ENCODE measurements around the gene PRF1. TPM values are rescaled to one million over a fixed set of nuclear protein-coding genes. Genes with fewer than 3 reads are reported as not detected.
A peak's percentile ranks its signal among the peaks of the same experiment; 100 is the strongest.
"Not testable (repeated sequence)": the region's sequence is repeated elsewhere in the genome, so short reads cannot be mapped to it uniquely, and the experiment has no call there.

Gene PRF1
- total RNA-seq, 2 experiments from 2014 or later = 44.7 to 46.9 TPM

DNA sequence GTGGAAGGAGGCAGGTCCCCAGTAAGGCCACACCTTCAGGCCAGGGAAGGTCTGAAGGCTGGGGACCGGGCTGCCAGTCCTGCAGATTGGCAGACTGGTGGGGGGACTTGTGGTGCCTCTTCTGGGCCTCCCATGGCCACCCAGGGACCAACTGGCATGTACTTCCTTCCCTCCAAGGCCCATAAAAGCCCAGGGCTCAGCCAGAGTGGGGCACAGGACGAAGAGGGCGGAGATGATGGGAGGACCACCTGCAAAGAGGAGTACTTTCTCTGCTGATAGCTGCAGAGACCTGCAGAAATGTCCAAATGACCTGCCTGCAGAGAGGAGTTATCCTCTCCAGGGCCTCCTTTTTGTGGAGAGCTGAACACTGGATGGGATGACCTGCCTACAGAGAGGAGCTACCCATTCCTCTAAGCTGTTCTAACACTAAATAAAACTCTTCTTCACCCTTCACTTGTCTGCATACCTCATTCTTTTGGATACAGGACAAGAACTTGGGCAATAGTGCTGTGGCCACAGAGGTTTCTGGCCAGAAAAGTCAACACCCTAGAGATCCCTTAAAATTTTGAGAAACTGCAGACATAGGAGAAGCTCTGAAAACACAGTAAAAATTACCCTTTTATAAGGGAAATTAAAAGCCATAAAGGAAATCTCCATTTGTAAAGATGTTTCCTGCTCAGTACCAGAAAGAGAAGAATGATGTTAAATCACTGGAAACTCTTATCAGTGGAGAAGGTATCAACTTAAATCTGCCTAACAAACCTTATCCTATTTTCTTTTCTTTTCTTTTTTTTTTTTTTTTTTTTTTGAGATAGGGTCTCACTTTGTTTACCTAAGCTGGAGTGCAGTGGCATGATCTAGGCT is 20.7 kb upstream of the PRF1 start:
- H3K27ac Mint-ChIP-seq = no peak overlapping the region

DNA sequence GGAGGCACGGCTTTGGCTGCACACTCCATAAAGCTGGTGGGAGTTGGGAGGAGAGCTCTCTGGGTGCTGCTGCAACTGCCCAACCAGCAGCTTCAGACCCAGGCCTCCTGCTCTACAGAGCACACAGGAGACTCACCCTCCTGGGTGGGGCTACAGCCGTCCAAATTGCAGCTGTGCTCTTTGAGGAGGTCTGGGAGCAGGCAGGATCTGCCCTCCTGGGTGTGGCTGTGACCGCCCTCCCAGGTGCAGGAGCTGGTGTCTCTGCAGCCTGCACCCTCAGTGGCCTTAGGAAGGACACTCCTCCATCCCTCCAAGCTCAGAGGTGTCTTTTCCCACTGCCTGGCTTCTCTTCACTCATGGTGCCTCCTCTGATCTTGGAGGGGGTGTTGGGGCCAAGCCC is 20.0 kb upstream of the PRF1 start:
- Mint-ChIP-seq H3K27me3 (peaks cover 4% of the 10 kb centered on the region), H3K9me3 (peaks cover 21% of the 10 kb centered on the region)

More for the DNA sequence above, 20.7 kb upstream of the PRF1 start:
- Mint-ChIP-seq H3K4me1 (peaks cover 7% of the 10 kb centered on the region), H3K27me3 (peaks cover 4% of the 10 kb centered on the region), H3K9me3 (peaks cover 23% of the 10 kb centered on the region), H3K36me3 (no peaks in the 10 kb centered on the region), H3K4me3 (no peak overlapping the region)
- DNase-seq = no peak

DNA sequence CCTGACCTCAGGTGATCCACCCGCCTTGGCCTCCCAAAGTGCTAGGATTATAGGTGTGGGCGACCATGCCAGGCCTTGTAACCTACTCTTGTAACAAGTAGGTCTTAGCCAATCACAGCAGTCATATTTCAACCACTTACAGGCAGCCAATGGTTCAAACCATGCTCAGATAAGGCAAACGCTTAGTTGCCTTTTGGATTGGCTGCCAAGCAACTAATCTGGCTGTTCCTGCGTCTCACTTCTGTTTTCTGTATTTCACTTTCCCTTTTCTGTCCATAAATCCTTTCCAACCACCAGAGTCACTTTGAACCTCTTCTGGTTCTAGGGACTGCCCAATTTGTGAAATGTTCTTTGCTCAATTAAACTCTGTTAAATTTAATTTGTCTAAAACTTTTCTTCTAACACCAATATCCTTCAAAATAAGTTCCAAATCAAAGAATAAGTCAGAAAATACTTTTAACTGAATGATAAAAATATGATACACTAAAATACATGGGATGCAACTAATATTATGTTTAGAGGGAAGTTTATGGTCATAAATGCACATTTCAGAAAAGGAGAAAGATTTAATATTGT is 19.1 kb upstream of the PRF1 start:
- DNase-seq = no peak
- Mint-ChIP-seq H3K36me3 (no peaks in the 10 kb centered on the region), H3K27ac (no peak overlapping the region), H3K4me1 (peaks cover 13% of the 10 kb centered on the region), H3K4me3 (no peak overlapping the region), H3K27me3 (peaks cover 4% of the 10 kb centered on the region), H3K9me3 (peaks cover 15% of the 10 kb centered on the region)

More for the DNA sequence above, 20.0 kb upstream of the PRF1 start:
- Mint-ChIP-seq H3K27ac (no peak overlapping the region), H3K4me1 (peaks cover 10% of the 10 kb centered on the region), H3K36me3 (no peaks in the 10 kb centered on the region), H3K4me3 (no peak overlapping the region)
- no peak for DNase-seq

DNA sequence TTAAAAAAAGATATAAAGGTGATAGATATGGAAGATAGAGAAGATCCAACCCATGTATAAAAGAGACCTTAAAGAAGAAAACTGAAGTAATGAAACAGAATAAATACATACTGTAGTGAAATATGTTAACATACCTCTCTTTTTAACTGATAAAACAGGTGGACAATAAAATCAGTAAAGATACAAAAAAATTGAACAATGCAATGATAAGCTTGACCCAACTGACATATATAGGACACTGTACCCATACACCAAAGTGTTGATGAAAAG is 17.4 kb upstream of the PRF1 start:
- Mint-ChIP-seq H3K27ac (no peak overlapping the region), H3K27me3 (peaks cover 4% of the 10 kb centered on the region), H3K4me1 (peaks cover 19% of the 10 kb centered on the region), H3K4me3 (no peak overlapping the region), H3K9me3 (peaks cover 12% of the 10 kb centered on the region), H3K36me3 (no peaks in the 10 kb centered on the region)
- DNase-seq = no peak

DNA sequence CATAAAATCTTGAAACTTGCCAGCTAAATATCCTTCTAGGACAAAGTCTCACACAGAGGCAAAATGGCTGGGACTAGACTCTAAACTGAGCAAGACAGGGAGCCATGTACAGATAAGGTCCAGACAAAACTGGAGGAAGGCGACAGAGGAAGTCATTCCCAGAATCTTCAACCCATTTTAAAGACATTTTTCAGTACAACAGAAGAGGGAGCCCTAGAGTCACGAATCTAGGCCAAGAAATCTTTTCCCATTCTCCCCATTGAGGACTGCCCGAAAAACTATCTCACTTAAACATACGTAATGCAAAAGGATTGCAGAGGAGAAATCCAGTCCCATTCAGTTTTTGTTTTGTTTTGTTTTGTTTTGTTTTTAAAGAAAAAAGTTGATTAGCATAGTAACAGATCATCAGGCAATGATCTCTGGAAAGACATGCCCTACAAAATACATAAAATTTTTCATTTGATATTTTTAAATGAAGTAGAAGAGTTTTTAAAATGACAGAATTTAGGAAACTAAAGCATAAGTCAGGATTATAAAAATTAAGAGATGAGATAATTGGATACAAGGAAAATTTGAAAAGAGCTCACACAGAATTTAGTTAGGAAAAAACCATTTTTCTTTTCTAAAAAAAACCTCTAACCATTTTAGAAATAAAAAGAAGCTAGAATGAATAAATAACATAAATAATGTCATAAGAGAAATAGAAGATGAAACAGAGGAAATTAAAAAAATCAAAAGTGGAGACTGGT is 16.9 kb upstream of the PRF1 start:
- no peak overlapping the region for H3K4me3 Mint-ChIP-seq
- peaks cover 4% of the 10 kb centered on the region for H3K27me3 Mint-ChIP-seq
- peaks cover 12% of the 10 kb centered on the region for H3K9me3 Mint-ChIP-seq
- no peaks in the 10 kb centered on the region for H3K36me3 Mint-ChIP-seq
- peaks cover 23% of the 10 kb centered on the region for H3K4me1 Mint-ChIP-seq
- H3K27ac Mint-ChIP-seq = no peak overlapping the region
- DNase-seq = no peak

DNA sequence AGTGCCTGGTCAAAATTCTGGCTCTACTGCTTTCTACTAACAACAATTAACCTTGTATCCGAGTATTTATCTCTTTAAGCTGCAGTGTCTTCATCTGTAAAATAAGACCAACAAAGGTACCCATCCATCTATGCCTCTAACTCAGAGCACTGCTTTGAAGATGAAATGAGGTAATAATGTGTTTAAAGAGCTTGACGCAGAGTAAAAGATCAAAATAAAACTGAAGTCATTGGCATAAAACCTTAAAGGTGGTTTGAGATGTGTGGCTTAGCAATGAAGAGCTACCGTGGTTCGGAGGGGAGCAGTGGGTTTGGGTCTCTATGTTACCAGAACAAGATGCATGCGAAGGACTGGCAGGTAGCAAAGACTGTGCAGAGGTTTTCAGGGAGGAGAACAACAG is 16.1 kb upstream of the PRF1 start:
- Mint-ChIP-seq H3K36me3 (no peaks in the 10 kb centered on the region), H3K9me3 (peaks cover 12% of the 10 kb centered on the region), H3K27me3 (no peaks in the 10 kb centered on the region), H3K4me1 (peaks cover 31% of the 10 kb centered on the region), H3K27ac (peak overlapping the region; percentile 78), H3K4me3 (no peak overlapping the region)
- no peak for DNase-seq

DNA sequence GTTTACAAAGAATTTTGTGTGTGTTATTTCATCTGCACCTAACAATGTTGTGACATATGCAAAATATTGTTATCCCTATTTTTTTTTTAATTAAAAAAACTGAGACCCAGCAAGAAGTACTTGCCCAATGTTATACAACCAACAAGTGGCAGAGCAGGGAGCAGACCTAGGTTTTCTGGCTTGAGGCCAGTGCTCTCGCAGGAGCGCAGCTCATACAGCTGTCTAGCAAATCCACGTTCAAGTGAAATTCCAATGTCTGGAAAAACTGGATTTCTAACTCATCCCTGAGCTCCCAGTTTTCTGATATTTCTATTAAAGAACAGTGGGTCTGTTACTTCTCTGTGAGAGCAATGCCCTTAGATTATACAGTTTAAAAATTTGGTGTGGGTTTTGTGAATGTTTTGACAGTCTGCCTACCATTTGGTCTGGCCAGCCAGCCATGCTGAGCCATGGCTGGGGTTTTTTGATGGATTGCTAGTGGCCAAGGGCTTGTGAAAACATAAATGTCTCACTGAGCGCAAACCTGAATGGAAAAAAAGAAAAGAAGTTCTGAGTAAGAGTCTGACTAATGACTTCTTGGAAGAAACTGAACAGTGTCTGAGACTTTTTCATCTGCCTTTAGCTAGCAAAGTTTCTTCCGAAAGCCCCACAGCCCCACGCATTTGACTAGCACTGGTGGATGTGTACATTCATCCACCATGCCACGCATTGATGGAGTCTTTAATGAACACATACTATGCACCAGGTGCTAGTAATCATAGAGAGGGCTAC is 15.4 kb upstream of the PRF1 start:
- Mint-ChIP-seq H3K27me3 (no peaks in the 10 kb centered on the region), H3K36me3 (no peaks in the 10 kb centered on the region), H3K27ac (peak overlapping the region; percentile 78), H3K4me1 (peaks cover 33% of the 10 kb centered on the region), H3K9me3 (peaks cover 12% of the 10 kb centered on the region), H3K4me3 (no peak overlapping the region)
- DNase-seq = peak; percentile 48

DNA sequence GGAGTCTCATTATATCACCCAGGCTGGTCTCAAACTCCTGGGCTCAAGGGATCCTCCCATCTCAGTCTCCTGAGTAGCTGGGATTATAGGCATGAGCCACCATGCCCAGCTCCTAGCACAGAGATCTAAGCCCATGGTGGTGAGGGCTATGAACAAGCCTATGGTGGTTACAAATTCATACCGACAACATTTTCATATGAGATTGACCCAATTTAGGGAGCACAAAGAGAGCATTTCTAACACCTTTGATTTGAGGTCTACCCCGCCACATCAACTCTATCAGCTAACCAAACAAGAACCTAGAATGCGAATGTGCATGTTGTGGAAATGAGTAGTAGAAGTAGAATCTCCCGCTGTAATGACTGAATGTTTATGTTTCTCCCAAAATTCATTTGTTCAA is 14.2 kb upstream of the PRF1 start:
- no peak for DNase-seq
- Mint-ChIP-seq H3K4me1 (peaks cover 36% of the 10 kb centered on the region), H3K27ac (no peak overlapping the region), H3K9me3 (peaks cover 12% of the 10 kb centered on the region), H3K36me3 (no peaks in the 10 kb centered on the region), H3K27me3 (no peaks in the 10 kb centered on the region), H3K4me3 (no peak overlapping the region)

DNA sequence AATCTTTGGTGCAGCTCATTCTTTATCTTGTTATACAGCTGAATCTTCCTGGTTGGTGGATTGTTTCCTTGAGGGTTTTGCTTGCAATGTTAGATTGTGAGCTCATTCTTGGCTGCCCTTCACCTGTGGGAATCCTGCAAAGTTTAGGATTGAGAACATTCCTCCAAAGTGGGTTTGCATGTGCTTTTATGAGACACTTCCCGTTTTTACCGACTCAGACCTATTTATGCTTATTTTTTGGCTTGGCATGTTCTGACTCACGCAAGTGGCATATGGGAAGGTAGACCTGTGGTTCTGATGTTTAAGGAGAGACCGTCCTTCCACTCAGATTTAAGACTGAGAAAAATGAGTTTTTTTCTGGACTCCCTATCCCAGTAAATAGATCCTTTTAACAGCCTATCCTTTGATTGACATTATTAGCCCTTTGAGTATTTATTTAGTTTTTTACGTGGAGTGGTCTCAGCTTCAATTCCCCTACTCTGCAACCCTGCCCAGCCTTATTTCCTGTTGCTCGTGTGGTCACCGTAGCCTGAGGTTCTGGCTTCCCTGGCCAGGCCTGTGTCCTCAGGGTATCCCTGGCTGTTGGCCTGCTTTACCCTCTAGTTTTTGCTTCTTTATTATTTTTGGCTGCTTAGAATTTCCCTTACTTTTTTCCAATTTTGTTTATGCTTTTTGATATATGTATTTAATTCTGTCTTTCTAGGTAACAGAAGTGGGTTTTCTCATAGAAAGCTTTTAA is 13.4 kb upstream of the PRF1 start:
- peaks cover 36% of the 10 kb centered on the region for H3K4me1 Mint-ChIP-seq
- no peak overlapping the region for H3K27ac Mint-ChIP-seq
- H3K27me3 Mint-ChIP-seq = no peaks in the 10 kb centered on the region
- peaks cover 10% of the 10 kb centered on the region for H3K9me3 Mint-ChIP-seq
- H3K4me3 Mint-ChIP-seq = no peak overlapping the region
- H3K36me3 Mint-ChIP-seq = no peaks in the 10 kb centered on the region
- no peak for DNase-seq

DNA sequence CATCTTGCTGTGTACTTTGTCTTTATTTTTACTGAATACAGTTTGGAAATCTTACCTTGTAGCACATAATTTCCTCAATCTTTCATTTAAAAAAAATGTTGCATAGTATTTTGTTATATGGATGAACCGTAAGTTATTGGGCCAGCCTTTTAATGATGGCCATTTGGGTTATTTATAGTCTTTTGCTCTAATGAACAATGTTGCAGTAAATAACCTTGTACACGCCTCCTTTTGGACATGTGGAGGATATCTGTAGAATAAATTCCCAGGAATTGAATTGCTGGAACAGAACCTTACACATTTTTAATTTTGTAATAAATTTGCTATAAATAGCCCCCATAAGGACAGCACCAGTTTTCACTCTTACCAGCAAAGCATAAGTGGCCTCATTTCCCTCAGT is 12.7 kb upstream of the PRF1 start:
- H3K9me3 Mint-ChIP-seq = peaks cover 8% of the 10 kb centered on the region
- DNase-seq = no peak
- H3K36me3 Mint-ChIP-seq = no peaks in the 10 kb centered on the region
- H3K27ac Mint-ChIP-seq = no peak overlapping the region
- H3K4me1 Mint-ChIP-seq = peaks cover 41% of the 10 kb centered on the region
- H3K27me3 Mint-ChIP-seq = no peaks in the 10 kb centered on the region
- no peak overlapping the region for H3K4me3 Mint-ChIP-seq

DNA sequence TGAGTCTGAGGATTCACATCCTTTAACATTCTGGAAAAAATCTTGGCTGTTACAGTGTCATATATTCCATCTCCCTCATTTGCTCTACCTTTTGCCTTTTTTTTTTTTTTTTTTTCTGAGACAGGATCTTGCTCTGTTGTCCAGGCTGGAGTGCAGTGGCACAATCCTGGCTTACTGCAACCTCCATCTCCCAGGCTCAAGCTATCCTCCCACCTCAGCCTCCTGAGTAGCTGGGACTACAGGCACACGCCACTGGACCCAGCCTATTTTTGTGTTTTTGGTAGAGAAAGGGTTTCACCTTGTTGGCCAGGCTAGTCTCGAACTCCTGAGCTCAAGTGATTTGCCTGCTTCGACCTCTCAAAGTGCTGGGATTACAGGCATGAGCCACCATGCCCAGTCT is 11.8 kb upstream of the PRF1 start:
- H3K36me3 Mint-ChIP-seq, H3K4me3 Mint-ChIP-seq: not testable (repeated sequence)
- peak overlapping the region; percentile 60 for H3K27ac Mint-ChIP-seq

DNA sequence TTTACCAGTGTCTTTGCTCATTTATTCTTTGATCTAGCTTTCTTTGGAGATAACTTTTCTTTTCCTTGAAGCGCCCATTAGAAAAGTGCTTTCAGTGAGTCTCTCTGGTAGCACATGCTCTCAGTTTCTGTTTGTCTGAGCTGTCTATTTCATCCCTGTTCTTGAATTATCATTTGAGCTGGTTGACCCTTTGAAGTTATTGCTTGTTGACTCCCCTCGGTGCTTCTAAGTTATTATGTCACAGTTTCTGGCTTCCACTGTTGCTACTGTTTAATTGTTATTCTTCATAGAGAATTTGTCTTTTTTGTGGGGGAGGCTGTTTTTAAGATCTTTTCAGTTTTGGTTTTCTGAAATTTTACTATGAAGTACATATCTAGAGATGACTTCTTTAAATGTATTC is 11.4 kb upstream of the PRF1 start:
- H3K27me3 Mint-ChIP-seq = no peaks in the 10 kb centered on the region
- no peak for DNase-seq
- H3K4me3 Mint-ChIP-seq = no peak overlapping the region
- no peaks in the 10 kb centered on the region for H3K36me3 Mint-ChIP-seq
- H3K4me1 Mint-ChIP-seq = peaks cover 43% of the 10 kb centered on the region
- peak overlapping the region; percentile 60 for H3K27ac Mint-ChIP-seq
- H3K9me3 Mint-ChIP-seq = peaks cover 3% of the 10 kb centered on the region

More for the DNA sequence above, 11.8 kb upstream of the PRF1 start:
- peaks cover 43% of the 10 kb centered on the region for H3K4me1 Mint-ChIP-seq
- H3K9me3 Mint-ChIP-seq, H3K27me3 Mint-ChIP-seq, DNase-seq: not testable (repeated sequence)

DNA sequence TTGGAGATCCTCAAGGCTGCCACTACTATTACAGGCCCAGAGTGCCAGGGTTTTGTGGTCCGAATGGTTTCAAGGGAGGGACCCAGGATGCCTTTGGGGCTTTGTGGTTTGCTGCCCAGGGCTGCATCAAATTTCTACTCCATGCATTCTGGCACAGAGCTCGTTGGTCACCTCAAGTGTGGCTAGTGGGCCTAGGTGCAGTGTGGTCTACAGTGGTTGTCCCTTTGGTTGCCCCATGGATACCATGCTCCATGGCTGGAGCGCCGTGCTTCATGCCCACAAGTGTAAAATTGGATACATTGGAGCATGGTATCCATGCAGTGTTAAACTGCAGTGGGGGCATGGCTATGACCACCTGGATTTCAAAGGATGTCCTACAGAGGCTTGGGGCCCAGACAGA is 5.4 kb upstream of the PRF1 start:
- no peak for DNase-seq
- H3K4me1 Mint-ChIP-seq = peaks cover 38% of the 10 kb centered on the region

DNA sequence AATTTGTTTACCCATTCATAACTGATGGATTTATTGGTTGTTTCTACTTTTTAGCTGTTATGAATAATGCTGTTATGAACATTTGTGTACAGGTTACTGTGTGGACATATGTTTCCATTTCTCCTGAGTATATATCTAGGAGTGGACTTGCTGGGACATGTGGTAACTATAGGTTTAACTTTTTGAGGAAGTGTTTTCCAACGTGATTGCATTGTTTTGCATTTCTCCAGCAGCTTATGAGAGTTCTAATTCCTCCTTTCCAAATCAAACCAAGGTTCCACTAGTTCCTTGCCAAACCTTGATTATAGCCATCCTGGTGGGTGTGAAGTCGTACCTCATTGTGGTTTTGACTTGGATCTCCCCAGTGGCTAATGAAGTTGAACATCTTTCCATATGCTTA is 2.6 kb upstream of the PRF1 start:
- Mint-ChIP-seq H3K4me1 (peaks cover 48% of the 10 kb centered on the region), H3K27ac (no peak overlapping the region), H3K9me3 (no peaks in the 10 kb centered on the region), H3K36me3 (peaks cover 5% of the 10 kb centered on the region), H3K27me3 (no peaks in the 10 kb centered on the region), H3K4me3 (no peak overlapping the region)
- no peak for DNase-seq

More for the DNA sequence above, 5.4 kb upstream of the PRF1 start:
- Mint-ChIP-seq H3K9me3 (no peaks in the 10 kb centered on the region), H3K27ac (no peak overlapping the region), H3K36me3 (no peaks in the 10 kb centered on the region), H3K4me3 (no peak overlapping the region), H3K27me3 (no peaks in the 10 kb centered on the region)
